ENCODE data around the gene CAPN15.
A peak's percentile ranks its signal among the peaks of the same experiment; 100 is the strongest.

The CAPN15 gene

GRCh38 chr16:583815-584591, 56.5 kb downstream of the CAPN15 start:
- no peak for TF ChIP-seq CTCF (conservative IDR thresholded peaks at IDR 0.05; ENCODE audit: low read length)
- H3K4me3 ChIP-seq (ENCODE audit: low read length): no peak overlapping the region
- DNase-seq (ENCODE audit: low read depth): no peak

GRCh38 chr16:585351-585750, 57.8 kb downstream of the CAPN15 start:
- no peak for TF ChIP-seq CTCF (conservative IDR thresholded peaks at IDR 0.05; ENCODE audit: low read length)
- no peak for DNase-seq (ENCODE audit: low read depth)
- no peak overlapping the region for H3K4me3 ChIP-seq (ENCODE audit: low read length)

GRCh38 chr16:586047-586644, 58.6 kb downstream of the CAPN15 start:
- no peak for TF ChIP-seq CTCF (conservative IDR thresholded peaks at IDR 0.05; ENCODE audit: low read length)
- DNase-seq (ENCODE audit: low read depth): peak; percentile 40
- H3K4me3 ChIP-seq (ENCODE audit: low read length): no peak overlapping the region

- DNase-seq (ENCODE audit: low read depth): no peak
- TF ChIP-seq CTCF (conservative IDR thresholded peaks at IDR 0.05; ENCODE audit: low read length): no peak
- H3K4me3 ChIP-seq (ENCODE audit: low read length): 0 out of 2 replicates have a peak overlapping the region, but pooled peaks have one; percentile 9
These were observed 59.4 kb downstream of the CAPN15 start for GRCh38 chr16:586645-587590.

- peak overlapping the region; percentile 79 for H3K4me3 ChIP-seq (ENCODE audit: low read length)
- peak; percentile 62 for DNase-seq (ENCODE audit: low read depth)
- no peak for TF ChIP-seq CTCF (conservative IDR thresholded peaks at IDR 0.05; ENCODE audit: low read length)
These were observed 61.1 kb downstream of the CAPN15 start for GRCh38 chr16:588639-588888.

- no peak for TF ChIP-seq CTCF (conservative IDR thresholded peaks at IDR 0.05; ENCODE audit: low read length)
- H3K4me3 ChIP-seq (ENCODE audit: low read length): peak overlapping the region; percentile 79
- peak; percentile 94 for DNase-seq (ENCODE audit: low read depth)
These were observed 61.6 kb downstream of the CAPN15 start for GRCh38 chr16:588889-589657.
